ENCODE results near the gene DNAJC6. TPM values are rescaled to one million over a fixed set of nuclear protein-coding genes. Genes with fewer than 3 reads are reported as not detected.

The DNAJC6 gene
- total and polyA plus RNA-seq, 8 donors: 0.46 to 4.3 (median 1.9) TPM

DNA sequence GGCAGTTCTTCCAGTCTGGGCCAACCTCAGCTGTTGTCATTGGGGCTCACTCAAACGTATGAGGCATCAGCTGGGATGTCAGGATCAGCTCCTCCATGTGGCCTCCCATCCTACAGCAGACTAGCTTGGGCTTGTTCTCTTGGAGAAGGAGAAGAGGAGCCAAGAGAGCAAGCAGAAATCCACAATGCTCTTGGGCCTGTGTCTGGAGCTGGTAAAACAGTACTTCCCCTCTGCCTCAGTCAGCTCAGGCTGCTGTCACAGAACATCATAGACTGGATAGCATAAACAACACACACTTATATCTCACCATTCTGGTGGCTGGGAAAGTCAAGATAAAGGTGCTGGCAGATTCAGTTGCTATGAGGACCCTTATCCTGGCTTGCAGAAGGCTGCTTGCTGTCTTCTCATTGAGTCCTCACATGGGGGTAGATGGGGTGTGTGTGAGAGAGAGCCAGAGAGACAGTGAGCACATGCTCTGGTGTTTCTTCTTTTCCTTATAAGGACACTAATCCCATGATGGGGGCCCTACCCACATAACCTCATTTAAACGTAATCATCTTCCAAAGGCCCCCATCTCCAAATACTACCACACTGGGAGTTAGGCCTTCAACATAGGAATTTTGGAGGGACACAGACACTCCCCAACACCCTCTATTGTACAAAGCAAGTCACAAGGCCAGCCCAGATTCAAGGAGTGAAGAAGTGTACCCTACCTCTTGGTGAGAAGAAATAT, 16.3 kb upstream of the DNAJC6 start:
- H3K9me3 ChIP-seq: no peaks in the 10 kb centered on the region
- no peak overlapping the region for H3K27ac ChIP-seq
- no peak for DNase-seq
- no peaks in the 10 kb centered on the region for H3K36me3 ChIP-seq
- intact Hi-C loops (cut with DNase I): no loop called here
- H3K4me1 ChIP-seq: no peaks in the 10 kb centered on the region
- no peak for ATAC-seq
- 82 to 85% methylated on average over 2 of the region's 2 CpGs for WGBS, 2 donors
- H3K4me3 ChIP-seq: no peak overlapping the region
- TF ChIP-seq, protein P1, sequence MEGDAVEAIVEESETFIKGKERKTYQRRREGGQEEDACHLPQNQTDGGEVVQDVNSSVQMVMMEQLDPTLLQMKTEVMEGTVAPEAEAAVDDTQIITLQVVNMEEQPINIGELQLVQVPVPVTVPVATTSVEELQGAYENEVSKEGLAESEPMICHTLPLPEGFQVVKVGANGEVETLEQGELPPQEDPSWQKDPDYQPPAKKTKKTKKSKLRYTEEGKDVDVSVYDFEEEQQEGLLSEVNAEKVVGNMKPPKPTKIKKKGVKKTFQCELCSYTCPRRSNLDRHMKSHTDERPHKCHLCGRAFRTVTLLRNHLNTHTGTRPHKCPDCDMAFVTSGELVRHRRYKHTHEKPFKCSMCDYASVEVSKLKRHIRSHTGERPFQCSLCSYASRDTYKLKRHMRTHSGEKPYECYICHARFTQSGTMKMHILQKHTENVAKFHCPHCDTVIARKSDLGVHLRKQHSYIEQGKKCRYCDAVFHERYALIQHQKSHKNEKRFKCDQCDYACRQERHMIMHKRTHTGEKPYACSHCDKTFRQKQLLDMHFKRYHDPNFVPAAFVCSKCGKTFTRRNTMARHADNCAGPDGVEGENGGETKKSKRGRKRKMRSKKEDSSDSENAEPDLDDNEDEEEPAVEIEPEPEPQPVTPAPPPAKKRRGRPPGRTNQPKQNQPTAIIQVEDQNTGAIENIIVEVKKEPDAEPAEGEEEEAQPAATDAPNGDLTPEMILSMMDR (IDR thresholded peaks at IDR 0.05): no peak
- H3K27me3 ChIP-seq: no peaks in the 10 kb centered on the region
- no peak for FAIRE-seq

DNA sequence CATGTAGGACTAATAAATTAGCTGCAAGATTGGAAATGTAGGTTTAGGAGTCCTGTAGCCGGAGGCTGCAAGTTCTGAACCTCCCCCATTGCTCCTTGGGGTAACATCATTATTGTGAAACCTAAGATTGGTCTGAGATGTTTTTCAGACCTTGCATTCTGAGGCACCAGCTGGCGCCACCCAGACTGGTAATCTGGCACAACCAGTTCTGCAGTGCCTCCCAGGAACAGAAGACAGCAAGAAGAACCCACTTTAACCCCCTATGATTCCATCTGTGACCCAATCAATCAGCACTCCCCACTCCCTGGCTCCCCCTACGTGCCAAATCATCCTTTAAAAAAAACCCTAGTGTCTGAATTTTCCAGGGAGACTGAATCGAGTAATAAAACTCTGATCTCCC, 11.6 kb upstream of the DNAJC6 start:
- Histone ChIP-seq H3K27me3 (no peaks in the 10 kb centered on the region), H3K9me3 (no peaks in the 10 kb centered on the region), H3K36me3 (no peaks in the 10 kb centered on the region), H3K4me1 (no peaks in the 10 kb centered on the region), H3K27ac (no peak overlapping the region), H3K4me3 (no peak overlapping the region)
- ATAC-seq (no peak), FAIRE-seq (no peak), DNase-seq (no peak)
- TF ChIP-seq, protein P1 (IDR thresholded peaks at IDR 0.05): no peak
- WGBS, 2 donors: 85 to 90% methylated on average over 4 of the region's 4 CpGs
- intact Hi-C loops (cut with DNase I): no loop called here

DNA sequence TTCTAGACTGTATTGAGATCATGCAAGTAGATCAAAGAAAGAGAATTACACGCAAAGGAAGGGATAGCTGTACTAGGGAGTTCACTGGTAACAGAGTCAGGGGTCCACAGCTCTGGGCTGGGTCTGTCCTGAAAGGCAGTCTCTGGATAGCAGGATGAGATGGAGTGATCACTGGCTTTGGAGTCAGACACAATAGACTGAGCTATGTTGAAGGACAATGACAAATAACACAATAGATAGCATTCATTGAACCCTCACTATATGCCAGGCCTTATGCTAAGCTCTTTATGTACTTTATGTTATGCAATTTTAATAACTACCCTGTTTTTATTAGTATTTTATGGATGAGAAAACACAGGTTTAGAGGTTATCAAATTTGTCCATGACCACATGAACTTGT, 10.0 kb upstream of the DNAJC6 start:
- ATAC-seq (no peak), FAIRE-seq (no peak), DNase-seq (no peak)
- no peak overlapping the region for H3K4me3 ChIP-seq
- no peaks in the 10 kb centered on the region for H3K36me3 ChIP-seq
- H3K27ac ChIP-seq: no peak overlapping the region
- no peaks in the 10 kb centered on the region for H3K9me3 ChIP-seq
- WGBS, 2 donors: 0 to 70% methylated on average over 1 of the region's 1 CpG
- TF ChIP-seq, protein P1 (IDR thresholded peaks at IDR 0.05): no peak
- no peaks in the 10 kb centered on the region for H3K27me3 ChIP-seq
- no peaks in the 10 kb centered on the region for H3K4me1 ChIP-seq
- intact Hi-C loops (cut with DNase I): no loop called here

DNA sequence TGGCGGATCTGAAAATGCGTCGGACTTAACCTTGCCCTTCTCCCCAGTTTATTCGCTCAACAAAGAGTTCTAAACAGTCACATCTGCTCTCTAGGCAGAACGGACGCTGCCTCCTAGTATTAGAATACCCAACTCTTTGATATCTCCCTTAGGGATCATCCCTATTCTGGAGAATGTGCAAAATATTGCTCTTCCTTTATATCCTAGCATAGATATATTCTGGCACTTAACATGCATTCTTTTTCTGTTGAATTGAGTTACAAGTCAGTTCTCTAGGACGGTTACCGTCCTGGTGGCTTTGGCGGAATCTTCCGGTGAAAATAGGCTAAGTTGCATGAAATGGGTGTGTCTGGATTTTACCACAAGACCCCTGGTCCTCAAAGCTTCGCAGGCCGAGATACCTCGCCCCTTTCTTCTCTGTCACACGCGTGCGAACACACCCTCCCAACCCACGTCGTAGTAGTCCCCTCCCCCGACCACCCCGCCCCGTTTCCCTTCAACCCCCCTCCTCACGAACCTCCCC, 501 bp upstream of the DNAJC6 start:
- ATAC-seq (no peak), FAIRE-seq (no peak), DNase-seq (no peak)
- H3K27ac ChIP-seq: peak overlapping the region in 1 of 4 donors; percentile 4
- H3K9me3 ChIP-seq: no peaks in the 10 kb centered on the region
- no peaks in the 10 kb centered on the region for H3K27me3 ChIP-seq
- H3K4me1 ChIP-seq: peaks cover 0 to 8% (median 0%) of the 10 kb centered on the region in 3 donors
- H3K4me3 ChIP-seq: peak overlapping the region; percentile 24 to 53 (median 38)
- H3K36me3 ChIP-seq: no peaks in the 10 kb centered on the region
- TF ChIP-seq, protein P1 (IDR thresholded peaks at IDR 0.05): no peak
- 14 to 18% methylated on average over 22 of the region's 22 CpGs for WGBS, 2 donors
- intact Hi-C loops (cut with DNase I): no loop called here

DNA sequence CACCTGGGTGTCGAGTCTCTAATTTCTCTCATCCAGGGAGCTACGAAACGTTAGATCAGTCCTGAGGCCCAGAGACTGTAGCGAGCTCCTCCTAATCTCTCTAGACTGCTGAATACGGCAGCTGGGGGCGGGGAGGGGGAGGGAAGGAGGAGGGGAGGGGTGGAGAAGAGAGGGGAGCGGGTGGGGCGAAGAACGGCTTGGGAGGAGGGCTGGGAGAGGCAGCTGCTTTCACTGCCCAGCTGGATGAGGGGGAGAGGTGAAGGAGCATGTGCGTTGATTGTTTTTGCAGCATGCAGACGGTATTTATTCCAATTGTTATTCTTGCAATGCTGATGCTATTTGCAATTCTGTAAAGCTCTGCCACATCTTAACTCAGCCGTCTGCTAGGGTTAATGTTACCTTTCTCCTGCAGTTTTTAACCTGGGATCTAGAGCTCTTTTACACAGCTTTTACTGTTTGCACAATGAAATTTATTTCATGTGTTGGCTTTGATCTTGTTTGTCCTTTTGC, 790 bp downstream of the DNAJC6 start:
- 2 to 4% methylated on average over 11 to 12 of the region's 12 CpGs for WGBS, 2 donors
- Histone ChIP-seq H3K4me3 (peak overlapping the region; percentile 24 to 53 (median 38)), H3K36me3 (no peaks in the 10 kb centered on the region), H3K4me1 (peaks cover 0 to 8% (median 0%) of the 10 kb centered on the region in 3 donors), H3K27me3 (no peaks in the 10 kb centered on the region), H3K27ac (no peak overlapping the region), H3K9me3 (no peaks in the 10 kb centered on the region)
- TF ChIP-seq, protein P1 (IDR thresholded peaks at IDR 0.05): no peak
- intact Hi-C loops (cut with DNase I): no loop called here
- no peak for FAIRE-seq
- DNase-seq: peak in 4 of 6 donors; percentile 41 to 60 (median 45)
- peak; percentile 47 to 73 (median 67) for ATAC-seq

Measured in pancreas (tissue), 10 donors.